ENCODE data around the gene ZCWPW1. TPM values are rescaled to one million over a fixed set of nuclear protein-coding genes. Genes with fewer than 3 reads are reported as not detected.

The ZCWPW1 gene
- total and polyA plus RNA-seq, 2 of the 13 experiments (the other 11 are each of a cell fraction or from before 2014, with no cell fraction given): 2.4 to 2.5 TPM

DNA sequence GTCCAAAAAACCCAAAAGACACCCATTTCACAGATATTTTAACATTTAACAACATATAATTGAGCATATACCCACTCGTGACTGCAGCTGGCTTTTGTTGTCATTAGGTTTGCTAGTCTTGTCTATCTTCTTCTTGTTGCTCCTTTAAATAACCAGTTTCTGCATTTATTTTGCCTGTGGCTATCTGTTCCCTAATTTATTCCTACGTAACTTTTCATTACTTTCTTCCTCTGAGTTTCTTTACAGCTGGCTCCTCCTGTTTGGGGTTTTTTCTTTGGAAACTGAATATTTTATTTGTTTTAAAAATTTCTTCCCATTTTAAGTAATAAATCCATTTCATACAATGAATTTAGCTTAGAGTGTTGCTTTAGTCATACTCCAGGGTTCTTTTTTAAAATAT lies 40.8 kb downstream of the ZCWPW1 start (continued):
- TF ChIP-seq AGO1 (IDR thresholded peaks at IDR 0.05; ENCODE audit: low read depth, low read length, poor library complexity, severe bottlenecking) (no peak), RELA (CRISPR knock-in tag; IDR thresholded peaks at IDR 0.05) (no peak)

DNA sequence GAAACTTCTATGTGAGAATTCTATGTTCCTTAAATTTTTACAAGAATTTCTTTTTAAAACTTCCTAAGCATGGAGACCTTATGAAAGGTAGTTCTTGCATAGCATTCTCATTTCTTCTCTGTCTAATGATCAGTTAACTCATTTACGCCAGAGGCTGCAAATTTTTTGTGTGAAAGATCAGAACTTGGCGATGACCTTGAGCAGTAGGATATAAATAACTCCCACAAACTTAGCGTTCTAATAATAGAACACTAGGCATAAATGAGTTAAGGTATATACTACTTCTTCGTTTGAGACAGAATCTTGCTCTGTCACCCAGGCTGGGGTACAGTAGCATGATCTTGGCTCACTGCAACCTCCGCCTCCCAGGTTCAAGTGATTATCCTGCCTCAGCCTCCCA lies 41.6 kb downstream of the ZCWPW1 start:
- no peaks in the 10 kb centered on the region for H3K79me2 ChIP-seq (ENCODE audit: insufficient read depth, low read length)
- DNase-seq (ENCODE audit: low spot score): no peak
- CTCF ChIA-PET (ENCODE audit: low intra/inter-chr PET ratio, low total read pairs): no interaction called here
- WGBS (ENCODE audit: low lambda C conversion rate): 28% methylated on average over 4 of the region's 5 CpGs
- no peaks in the 10 kb centered on the region for H4K20me1 ChIP-seq (ENCODE audit: insufficient read depth, low read length)
- H3K4me2 ChIP-seq (ENCODE audit: low read depth, low read length): no peak overlapping the region
- no peak for FAIRE-seq
- intact Hi-C loops (cut with micrococcal nuclease; ENCODE audit: unreplicated experiment): no loop called here
- POLR2A ChIA-PET: interaction anchor here (0.9 kb wide), 1 partner anchor 41 kb away, joined by 3 read pairs; the partner anchor contains the start of gene ZCWPW1
- BruUV-seq (replicated peaks): no TSS peak
- peaks cover 12% of the 10 kb centered on the region for H3K4me1 ChIP-seq (ENCODE audit: insufficient read depth, low read length)
- in situ Hi-C loops (cut with HindIII; ENCODE audit: extremely low pct_ligation_motif_present, low pct_unique_long_range_greater_than_20kb): no loop called here
- H3K4me3 ChIP-seq (replicated peaks in 1 of 3; ENCODE audit: insufficient read depth in 1 of 3, low read depth in 2 of 3, low read length in 3 of 3): no peak overlapping the region
- no peaks in the 10 kb centered on the region for H3K36me3 ChIP-seq (replicated peaks in 1 of 2; ENCODE audit: control insufficient read depth in 1 of 2, insufficient read depth in 2 of 2, low read length in 2 of 2)
- no peak overlapping the region for H3K27ac ChIP-seq (ENCODE audit: extremely low read length, insufficient read depth, low read length)
- no peak overlapping the region for H2AFZ ChIP-seq (ENCODE audit: low read length)
- H3K9me3 ChIP-seq (ENCODE audit: low read length): no peaks in the 10 kb centered on the region
- H3K27me3 ChIP-seq (ENCODE audit: control insufficient read depth in 1 of 2, insufficient read depth in 2 of 2, low read length in 2 of 2): peaks cover 0 to 26% of the 10 kb centered on the region in 2 experiments; a peak in 1 of 5 replicates
- ATAC-seq: no peak
- no peak overlapping the region for H3K9ac ChIP-seq (ENCODE audit: insufficient read depth, low read depth, low read length)
- TF ChIP-seq ZNF337 (CRISPR knock-in tag; IDR thresholded peaks at IDR 0.05; ENCODE audit: borderline replicate concordance, low read depth) (no peak), SYNCRIP (IDR thresholded peaks at IDR 0.05; ENCODE audit: insufficient read depth, low read depth, low read length) (no peak), ZNF839 (CRISPR knock-in tag; IDR thresholded peaks at IDR 0.05; ENCODE audit: borderline replicate concordance) (no peak), HOXA3 (CRISPR knock-in tag; IDR thresholded peaks at IDR 0.05) (no peak), ZNF468 (CRISPR knock-in tag; IDR thresholded peaks at IDR 0.05) (no peak), EHMT2 (IDR thresholded peaks at IDR 0.05; ENCODE audit: borderline replicate concordance, low read depth, low read length) (no peak), ONECUT2 (CRISPR knock-in tag; IDR thresholded peaks at IDR 0.05) (no peak), DNMT1 (CRISPR knock-in tag; IDR thresholded peaks at IDR 0.05) (no peak), MEIS2 (CRISPR knock-in tag; IDR thresholded peaks at IDR 0.05) (no peak), PHB2 (IDR thresholded peaks at IDR 0.05; ENCODE audit: partially characterized antibody) (no peak), ARID5B (CRISPR knock-in tag; IDR thresholded peaks at IDR 0.05) (no peak), ZNF781 (CRISPR knock-in tag; IDR thresholded peaks at IDR 0.05; ENCODE audit: borderline replicate concordance, not compliant biosample characterization) (no peak), TSC22D2 (CRISPR knock-in tag; IDR thresholded peaks at IDR 0.05; ENCODE audit: borderline replicate concordance) (no peak)
- TF ChIP-seq, protein P1, sequence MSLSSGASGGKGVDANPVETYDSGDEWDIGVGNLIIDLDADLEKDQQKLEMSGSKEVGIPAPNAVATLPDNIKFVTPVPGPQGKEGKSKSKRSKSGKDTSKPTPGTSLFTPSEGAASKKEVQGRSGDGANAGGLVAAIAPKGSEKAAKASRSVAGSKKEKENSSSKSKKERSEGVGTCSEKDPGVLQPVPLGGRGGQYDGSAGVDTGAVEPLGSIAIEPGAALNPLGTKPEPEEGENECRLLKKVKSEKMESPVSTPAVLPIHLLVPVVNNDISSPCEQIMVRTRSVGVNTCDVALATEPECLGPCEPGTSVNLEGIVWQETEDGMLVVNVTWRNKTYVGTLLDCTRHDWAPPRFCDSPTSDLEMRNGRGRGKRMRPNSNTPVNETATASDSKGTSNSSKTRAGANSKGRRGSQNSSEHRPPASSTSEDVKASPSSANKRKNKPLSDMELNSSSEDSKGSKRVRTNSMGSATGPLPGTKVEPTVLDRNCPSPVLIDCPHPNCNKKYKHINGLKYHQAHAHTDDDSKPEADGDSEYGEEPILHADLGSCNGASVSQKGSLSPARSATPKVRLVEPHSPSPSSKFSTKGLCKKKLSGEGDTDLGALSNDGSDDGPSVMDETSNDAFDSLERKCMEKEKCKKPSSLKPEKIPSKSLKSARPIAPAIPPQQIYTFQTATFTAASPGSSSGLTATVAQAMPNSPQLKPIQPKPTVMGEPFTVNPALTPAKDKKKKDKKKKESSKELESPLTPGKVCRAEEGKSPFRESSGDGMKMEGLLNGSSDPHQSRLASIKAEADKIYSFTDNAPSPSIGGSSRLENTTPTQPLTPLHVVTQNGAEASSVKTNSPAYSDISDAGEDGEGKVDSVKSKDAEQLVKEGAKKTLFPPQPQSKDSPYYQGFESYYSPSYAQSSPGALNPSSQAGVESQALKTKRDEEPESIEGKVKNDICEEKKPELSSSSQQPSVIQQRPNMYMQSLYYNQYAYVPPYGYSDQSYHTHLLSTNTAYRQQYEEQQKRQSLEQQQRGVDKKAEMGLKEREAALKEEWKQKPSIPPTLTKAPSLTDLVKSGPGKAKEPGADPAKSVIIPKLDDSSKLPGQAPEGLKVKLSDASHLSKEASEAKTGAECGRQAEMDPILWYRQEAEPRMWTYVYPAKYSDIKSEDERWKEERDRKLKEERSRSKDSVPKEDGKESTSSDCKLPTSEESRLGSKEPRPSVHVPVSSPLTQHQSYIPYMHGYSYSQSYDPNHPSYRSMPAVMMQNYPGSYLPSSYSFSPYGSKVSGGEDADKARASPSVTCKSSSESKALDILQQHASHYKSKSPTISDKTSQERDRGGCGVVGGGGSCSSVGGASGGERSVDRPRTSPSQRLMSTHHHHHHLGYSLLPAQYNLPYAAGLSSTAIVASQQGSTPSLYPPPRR (CRISPR knock-in tag; IDR thresholded peaks at IDR 0.05; ENCODE audit: borderline replicate concordance): no peak

Measured in HepG2 (cell line).